Right lobe of liver (tissue), 6 donors: ENCODE measurements around the gene CFAP77. TPM values are rescaled to one million over a fixed set of nuclear protein-coding genes. Genes with fewer than 3 reads are reported as not detected.

Experiments used
- ATAC-seq, 4 donors: fragments of 200-7000 bp; cut with Tn5 transposase; one replicate each; pipeline ENCODE4 v1.9.1; 2020; ENCODE audit warnings: mild to moderate bottlenecking in 4 of 4, moderate library complexity in 4 of 4
- DNase-seq, 3 donors: peaks; one replicate each; pipeline ENCODE4 v3.0.0-alpha.2; 2020
- H3K27ac ChIP-seq, 3 donors: fragments of 200-600 bp; one replicate each; pipeline ENCODE4 v1.8.0; 2022
- H3K27me3 ChIP-seq, 2 donors: fragments of 200-600 bp; one replicate each; pipeline ENCODE4 v1.8.0; 2022
- H3K36me3 ChIP-seq, 4 donors: fragments of 200-600 bp; sonication (generic) in 1 of 4; one replicate each; pipeline versions ENCODE4 v1.5.1 to v1.8.0; 2017 to 2022; ENCODE audit warnings: control low read depth in 1 of 4
- H3K4me1 ChIP-seq, 4 donors: fragments of 200-600 bp; sonication (generic) in 1 of 4; one replicate each; pipeline versions ENCODE4 v1.5.1 to v1.8.0; 2017 to 2022; ENCODE audit warnings: control low read depth in 1 of 4
- H3K4me3 ChIP-seq, 3 donors: fragments of 200-600 bp; one replicate each; pipeline ENCODE4 v1.8.0; 2022
- H3K9me3 ChIP-seq, 4 donors: fragments of 200-600 bp; sonication (generic) in 1 of 4; one replicate each; pipeline versions ENCODE4 v1.5.1 to v1.8.0; 2017 to 2022; ENCODE audit warnings: control low read depth in 1 of 4
- CTCF ChIP-seq, 4 donors: fragments of 200-600 bp in 3 of 4; fragments of 450-650 bp in 1 of 4; IDR thresholded peaks; one replicate each; pipeline versions ENCODE4 v1.5.1 to v1.8.0; 2016 to 2022; ENCODE audit warnings: antibody characterized with exemption in 4 of 4, mild to moderate bottlenecking in 2 of 4
- POLR2A ChIP-seq: fragments of 450-650 bp; IDR thresholded peaks from one replicate; pipeline ENCODE4 v1.6.1; 2017; ENCODE audit warnings: antibody characterized with exemption, mild to moderate bottlenecking
- WGBS: methylation state at CpG from one replicate; pipeline ENCODE4 v1.1.6; 2018; ENCODE audit warnings: low coverage, low lambda C conversion rate; ENCODE audit not compliant: insufficient coverage; ENCODE audit errors: missing lambda C conversion rate; 5-methylcytosine and 5-hydroxymethylcytosine counted together
- intact Hi-C, 2 donors: fragments of 100-400 bp; cut with DNase I; formaldehyde crosslinking; loops; one replicate each; pipeline versions ENCODE4 v1.11.2 to v1.14.1; 2022
- total RNA-seq, 6 experiments: library from RNA; depleted of rRNA in 2 of 6; stranded (reverse); fragments of >200 nt in 2 of 6; fragmentation: NEBNext Ultra II Directional in 3 of 6; extraction: Animal tissue kit (Norgen Biotek cat#: 25700) in 3 of 6; gene quantifications; one replicate each; pipeline versions ENCODE4 v1.1.0 to v1.2.4, GENCODE V29; 2016 to 2023
- donor health status: DM: no; HTN: yes; CAD: no.
- donor health status: DM: no; HTN: no; CAD: no.
- donor health status: DM: no; HTN: no; CAD: no.
- donor health status: DM: no; HTN: yes; CAD: no.
- donor health status: DM: no; HTN: yes; CAD: no.

Gene CFAP77
- total RNA-seq, 6 experiments from 2014 or later, result not detected

- peak in 1 of 3 donors; percentile 46 for DNase-seq
- Histone ChIP-seq H3K36me3 (no peaks in the 10 kb centered on the region), H3K9me3 (no peaks in the 10 kb centered on the region), H3K27ac (no peak overlapping the region), H3K4me1 (no peaks in the 10 kb centered on the region), H3K27me3 (peaks cover 15 to 63% of the 10 kb centered on the region in 2 donors), H3K4me3 (no peak overlapping the region)
- no peak for TF ChIP-seq POLR2A
- no peak for TF ChIP-seq CTCF (IDR thresholded peaks at IDR 0.05)
- no peak for ATAC-seq
- WGBS, result 6% methylated on average over 13 of the region's 74 CpGs
- intact Hi-C loops, result no loop called here
These were observed 177.0 kb downstream of the CFAP77 start for GRCh38 chr9:132586830-132587591.

- intact Hi-C loops, result no loop called here
- Histone ChIP-seq H3K27me3 (peaks cover 14 to 60% of the 10 kb centered on the region in 2 donors), H3K27ac (no peak overlapping the region), H3K9me3 (no peaks in the 10 kb centered on the region), H3K4me1 (no peaks in the 10 kb centered on the region), H3K36me3 (no peaks in the 10 kb centered on the region), H3K4me3 (no peak overlapping the region)
- DNase-seq, result peak in 1 of 3 donors; percentile 31
- ATAC-seq, result no peak
- TF ChIP-seq CTCF (IDR thresholded peaks at IDR 0.05) (no peak), POLR2A (no peak)
- WGBS, result 18% methylated on average over 2 of the region's 6 CpGs
These were observed 177.6 kb downstream of the CFAP77 start for GRCh38 chr9:132587592-132587955.

- 19% methylated on average over 12 of the region's 12 CpGs for WGBS
- H3K4me1 ChIP-seq, result no peaks in the 10 kb centered on the region
- H3K9me3 ChIP-seq, result no peaks in the 10 kb centered on the region
- H3K4me3 ChIP-seq, result no peak overlapping the region
- H3K27ac ChIP-seq, result no peak overlapping the region
- ATAC-seq (no peak), DNase-seq (no peak)
- TF ChIP-seq CTCF (IDR thresholded peaks at IDR 0.05) (no peak), POLR2A (no peak)
- intact Hi-C loops, result no loop called here
- H3K36me3 ChIP-seq, result no peaks in the 10 kb centered on the region
- H3K27me3 ChIP-seq, result peaks cover 8 to 55% of the 10 kb centered on the region in 2 donors
These were observed 178.1 kb downstream of the CFAP77 start for GRCh38 chr9:132588098-132588497.

- Histone ChIP-seq H3K4me1 (no peaks in the 10 kb centered on the region), H3K9me3 (no peaks in the 10 kb centered on the region), H3K4me3 (no peak overlapping the region), H3K36me3 (no peaks in the 10 kb centered on the region), H3K27me3 (peaks cover 3 to 50% of the 10 kb centered on the region in 2 donors), H3K27ac (no peak overlapping the region)
- DNase-seq, result peak in 1 of 3 donors; percentile 33
- peak in 1 of 4 donors; percentile 14 for ATAC-seq
- intact Hi-C loops, result no loop called here
- WGBS, result 16% methylated on average over 10 of the region's 28 CpGs
- TF ChIP-seq POLR2A (no peak), CTCF (IDR thresholded peaks at IDR 0.05) (no peak)
These were observed 178.6 kb downstream of the CFAP77 start for GRCh38 chr9:132588501-132589147.
